Hepatocyte (in vitro differentiated cells): Measurements from ENCODE around the gene SRRT. TPM values are rescaled to one million over a fixed set of nuclear protein-coding genes. Genes with fewer than 3 reads are reported as not detected.
"Not testable (repeated sequence)": the region's sequence is repeated elsewhere in the genome, so short reads cannot be mapped to it uniquely, and the experiment has no call there.

Experiments
- DNase-seq: peaks from one replicate; pipeline ENCODE4 v3.0.0-alpha.2; 2016; ENCODE audit warnings: low spot score
- H2AFZ ChIP-seq: fragments of 200-600 bp; sonication (generic); 2 replicates; pipeline ENCODE4 v1.6.0; 2016; ENCODE audit warnings: antibody characterized with exemption, mild to moderate bottlenecking
- H3K27ac ChIP-seq: fragments of 200-600 bp; sonication (generic); 2 replicates; pipeline ENCODE4 v1.5.1; 2016; ENCODE audit warnings: mild to moderate bottlenecking
- H3K27me3 ChIP-seq: fragments of 200-600 bp; sonication (generic); 2 replicates; pipeline ENCODE4 v1.6.1; 2016
- H3K36me3 ChIP-seq: fragments of 200-600 bp; sonication (generic); replicated peaks from 2 replicates; pipeline ENCODE4 v1.5.1; 2016; ENCODE audit warnings: low read depth; ENCODE audit not compliant: insufficient read depth
- H3K4me1 ChIP-seq: fragments of 200-600 bp; sonication (generic); 2 replicates; pipeline ENCODE4 v1.5.1; 2016; ENCODE audit warnings: mild to moderate bottlenecking, moderate library complexity; ENCODE audit not compliant: insufficient read depth
- H3K4me2 ChIP-seq: fragments of 200-600 bp; sonication (generic); 2 replicates; pipeline ENCODE4 v1.6.0; 2016
- H3K4me3 ChIP-seq: fragments of 200-600 bp; sonication (generic); 2 replicates; pipeline ENCODE4 v1.5.1; 2016; ENCODE audit warnings: mild to moderate bottlenecking
- H3K79me2 ChIP-seq: fragments of 200-600 bp; sonication (generic); 2 replicates; pipeline ENCODE4 v1.6.0; 2017; ENCODE audit warnings: mild to moderate bottlenecking
- H3K9me2 ChIP-seq: fragments of 200-600 bp; sonication (generic); replicated peaks from 2 replicates; pipeline ENCODE4 v1.6.0; 2017; ENCODE audit warnings: mild to moderate bottlenecking; ENCODE audit not compliant: insufficient read depth
- H3K9me3 ChIP-seq: fragments of 200-600 bp; sonication (generic); 2 replicates; pipeline ENCODE4 v1.5.1; 2016; ENCODE audit warnings: low read depth, mild to moderate bottlenecking
- H4K20me1 ChIP-seq: fragments of 200-600 bp; sonication (generic); 2 replicates; pipeline ENCODE4 v1.6.0; 2016; ENCODE audit warnings: mild to moderate bottlenecking; ENCODE audit not compliant: insufficient read depth, poor library complexity, severe bottlenecking
- CTCF ChIP-seq: fragments of 200-600 bp; sonication (generic); IDR thresholded peaks from 2 replicates; pipeline ENCODE4 v1.5.1; 2016; ENCODE audit warnings: antibody characterized with exemption, mild to moderate bottlenecking; ENCODE audit not compliant: poor library complexity
- EZH2 ChIP-seq: fragments of 200-600 bp; sonication (generic); IDR thresholded peaks from 2 replicates; pipeline ENCODE4 v1.6.1; 2016; ENCODE audit warnings: antibody characterized with exemption, mild to moderate bottlenecking, borderline replicate concordance
- EZH2phosphoT487 ChIP-seq: fragments of 200-600 bp; sonication (generic); IDR thresholded peaks from one replicate; pipeline ENCODE4 v1.6.1; 2018; ENCODE audit warnings: antibody characterized with exemption, mild to moderate bottlenecking, low read depth, moderate library complexity; ENCODE audit not compliant: unreplicated experiment, severe bottlenecking
- WGBS: methylation state at CpG from one replicate; pipeline ENCODE4 v1.1.6; 2016; ENCODE audit warnings: low lambda C conversion rate; ENCODE audit errors: missing lambda C conversion rate; 5-methylcytosine and 5-hydroxymethylcytosine counted together
- polyA plus RNA-seq: library from polyadenylated mRNA; unstranded; fragments of >200 nt; fragmentation: Nextera tagmentation; extraction: Ambion mirVana; gene quantifications from 2 replicates; pipeline ENCODE4 v1.2.1, GENCODE V29; 2016
- total RNA-seq: library from RNA; depleted of rRNA; stranded (reverse); fragments of >200 nt; gene quantifications from 2 replicates; pipeline ENCODE4 v1.2.3, GENCODE V29; 2014

SRRT gene
- total and polyA plus RNA-seq, 2 experiments from 2014 or later = 49.1 to 91.7 TPM

- TF ChIP-seq EZH2 (no peak), CTCF (no peak), EZH2phosphoT487 (no peak)
- H4K20me1 ChIP-seq = no peaks in the 10 kb centered on the region
- no peaks in the 10 kb centered on the region for H3K36me3 ChIP-seq
- H3K27me3 ChIP-seq = no peaks in the 10 kb centered on the region
- no peak overlapping the region for H2AFZ ChIP-seq
- H3K4me2 ChIP-seq = no peak overlapping the region
- H3K79me2 ChIP-seq = no peaks in the 10 kb centered on the region
- no peak for DNase-seq
- WGBS = 90% methylated on average over 8 of the region's 8 CpGs
- H3K4me1 ChIP-seq = no peaks in the 10 kb centered on the region
- H3K9me2 ChIP-seq = no peaks in the 10 kb centered on the region
- H3K4me3 ChIP-seq = no peak overlapping the region
- H3K9me3 ChIP-seq = no peaks in the 10 kb centered on the region
- H3K27ac ChIP-seq = no peak overlapping the region
Observed at GRCh38 chr7:100914879-100915447, 40.1 kb downstream of the SRRT start.

GRCh38 chr7:100919335-100919734, 44.4 kb downstream of the SRRT start:
- H3K9me3 ChIP-seq, H3K9me2 ChIP-seq, H2AFZ ChIP-seq, H3K4me2 ChIP-seq, H3K36me3 ChIP-seq, H3K4me3 ChIP-seq, H4K20me1 ChIP-seq, H3K27ac ChIP-seq, H3K4me1 ChIP-seq, DNase-seq, H3K27me3 ChIP-seq, H3K79me2 ChIP-seq: not testable (repeated sequence)
- 93% methylated on average over 5 of the region's 5 CpGs for WGBS

- not testable (repeated sequence) for H3K9me2 ChIP-seq, DNase-seq, H3K4me2 ChIP-seq, H3K9me3 ChIP-seq, H3K36me3 ChIP-seq, H4K20me1 ChIP-seq, H3K4me1 ChIP-seq, H2AFZ ChIP-seq, H3K27me3 ChIP-seq, H3K27ac ChIP-seq, H3K79me2 ChIP-seq, H3K4me3 ChIP-seq
- WGBS = 66% methylated on average over 9 of the region's 9 CpGs
Observed at GRCh38 chr7:100919779-100920437, 45.0 kb downstream of the SRRT start.

- H3K4me3 ChIP-seq = no peak overlapping the region
- no peak overlapping the region for H3K4me2 ChIP-seq
- TF ChIP-seq CTCF = no peak
- no peak for TF ChIP-seq EZH2phosphoT487
- TF ChIP-seq EZH2 = no peak
- no peaks in the 10 kb centered on the region for H3K27me3 ChIP-seq
- H3K79me2 ChIP-seq = no peaks in the 10 kb centered on the region
- H3K27ac ChIP-seq = no peak overlapping the region
- no peaks in the 10 kb centered on the region for H3K9me2 ChIP-seq
- no peak overlapping the region for H2AFZ ChIP-seq
- H4K20me1 ChIP-seq = no peaks in the 10 kb centered on the region
- H3K9me3 ChIP-seq = no peaks in the 10 kb centered on the region
- DNase-seq = no peak
- H3K4me1 ChIP-seq = no peaks in the 10 kb centered on the region
- no peaks in the 10 kb centered on the region for H3K36me3 ChIP-seq
Observed at GRCh38 chr7:100921039-100921438, 46.1 kb downstream of the SRRT start.

GRCh38 chr7:100923616-100924015, 48.7 kb downstream of the SRRT start:
- not testable (repeated sequence) for H3K4me1 ChIP-seq, H4K20me1 ChIP-seq, H2AFZ ChIP-seq, DNase-seq, H3K27me3 ChIP-seq, H3K4me2 ChIP-seq, H3K4me3 ChIP-seq, H3K9me3 ChIP-seq, H3K27ac ChIP-seq, H3K79me2 ChIP-seq, H3K9me2 ChIP-seq, H3K36me3 ChIP-seq
- WGBS = 36% methylated on average over 2 of the region's 4 CpGs
